Mucosa of descending colon (tissue), 3 donors: Measurements from ENCODE around the gene BLVRA. TPM values are rescaled to one million over a fixed set of nuclear protein-coding genes. Genes with fewer than 3 reads are reported as not detected.

Experiments used
- ATAC-seq: fragments of 200-7000 bp; cut with Tn5 transposase; one replicate; pipeline ENCODE4 v1.9.1; 2020; ENCODE audit warnings: mild to moderate bottlenecking, moderate library complexity
- DNase-seq, 3 donors: peaks; one replicate each; pipeline ENCODE4 v3.0.0-alpha.2; 2020
- H3K36me3 ChIP-seq: fragments of 200-600 bp; one replicate; pipeline ENCODE4 v1.8.0; 2021; ENCODE audit warnings: low read depth, mild to moderate bottlenecking
- H3K4me1 ChIP-seq: fragments of 200-600 bp; one replicate; pipeline ENCODE4 v1.8.0; 2021; ENCODE audit warnings: low read depth, mild to moderate bottlenecking
- H3K4me3 ChIP-seq: fragments of 200-600 bp; one replicate; pipeline ENCODE4 v1.8.0; 2021; ENCODE audit warnings: mild to moderate bottlenecking
- H3K9me3 ChIP-seq: fragments of 200-600 bp; one replicate; pipeline ENCODE4 v1.8.0; 2021; ENCODE audit warnings: mild to moderate bottlenecking
- CTCF ChIP-seq: fragments of 200-600 bp; IDR thresholded peaks from one replicate; pipeline ENCODE4 v1.8.0; 2022; ENCODE audit warnings: antibody characterized with exemption, mild to moderate bottlenecking
- intact Hi-C, 2 donors: fragments of 100-400 bp; cut with DNase I in 1 of 2; cut with micrococcal nuclease in 1 of 2; formaldehyde crosslinking; loops; one replicate each; pipeline versions ENCODE4 v1.11.0 to v1.11.1; 2022; cut with DNase I, micrococcal nuclease
- total RNA-seq, 3 donors: library from RNA; stranded (reverse); fragmentation: NEBNext Ultra II Directional in 2 of 3; extraction: Animal tissue kit (Norgen Biotek cat#: 25700) in 2 of 3; gene quantifications; one replicate each; pipeline versions ENCODE4 v1.2.1 to v1.2.4, GENCODE V29; 2021 to 2023
- donor health status: DM: no; HTN: no; CAD: no; lungs with moderate emphysema.
- donor health status: DM: no; HTN: no; CAD: no.
- donor health status: DM: no; HTN: yes; CAD: no.

BLVRA gene
- total RNA-seq, 3 donors from 2014 or later: 8.1 to 55.4 (median 12.9) TPM

GRCh38 chr7:43758822-43759683 lies 573 bp downstream of the BLVRA start:
- ATAC-seq (peak; percentile 80), DNase-seq (peak; percentile 38 to 57 (median 56))
- no peaks in the 10 kb centered on the region for H3K9me3 ChIP-seq
- peak overlapping the region; percentile 40 for H3K4me3 ChIP-seq
- no peaks in the 10 kb centered on the region for H3K36me3 ChIP-seq
- intact Hi-C loops: no loop called here
- no peaks in the 10 kb centered on the region for H3K4me1 ChIP-seq
- TF ChIP-seq CTCF: no peak

GRCh38 chr7:43760861-43761260 lies 2.4 kb downstream of the BLVRA start:
- H3K4me3 ChIP-seq: no peak overlapping the region
- no peaks in the 10 kb centered on the region for H3K36me3 ChIP-seq
- no peaks in the 10 kb centered on the region for H3K4me1 ChIP-seq
- no peak for TF ChIP-seq CTCF
- no peaks in the 10 kb centered on the region for H3K9me3 ChIP-seq
- DNase-seq: no peak
- ATAC-seq: no peak
- intact Hi-C loops: no loop called here

- no peak for TF ChIP-seq CTCF
- Histone ChIP-seq H3K4me1 (no peaks in the 10 kb centered on the region), H3K4me3 (no peak overlapping the region), H3K36me3 (no peaks in the 10 kb centered on the region), H3K9me3 (no peaks in the 10 kb centered on the region)
- DNase-seq: no peak
- intact Hi-C loops: no loop called here
- no peak for ATAC-seq
These were observed 2.9 kb downstream of the BLVRA start for GRCh38 chr7:43761382-43761781.

GRCh38 chr7:43761938-43762692 lies 3.6 kb downstream of the BLVRA start:
- intact Hi-C loops: no loop called here
- Histone ChIP-seq H3K4me3 (no peak overlapping the region), H3K9me3 (no peaks in the 10 kb centered on the region), H3K36me3 (no peaks in the 10 kb centered on the region), H3K4me1 (no peaks in the 10 kb centered on the region)
- TF ChIP-seq CTCF: no peak
- ATAC-seq (no peak), DNase-seq (no peak)

- Histone ChIP-seq H3K9me3 (no peaks in the 10 kb centered on the region), H3K4me3 (no peak overlapping the region), H3K36me3 (no peaks in the 10 kb centered on the region), H3K4me1 (no peaks in the 10 kb centered on the region)
- DNase-seq (no peak), ATAC-seq (no peak)
- intact Hi-C loops: no loop called here
- TF ChIP-seq CTCF: no peak
These were observed 4.7 kb downstream of the BLVRA start for GRCh38 chr7:43763183-43763582.
